HG03342 (cell line): Measurements from ENCODE around the gene MCM3AP.
"Not testable (repeated sequence)": the region's sequence is repeated elsewhere in the genome, so short reads cannot be mapped to it uniquely, and the experiment has no call there.

Source experiments
- ATAC-seq: cut with Tn5 transposase; IDR thresholded peaks from one replicate; pipeline ENCODE4 v1.9.1; 2021; ENCODE audit warnings: mild to moderate bottlenecking, moderate library complexity; ENCODE audit not compliant: unreplicated experiment

The MCM3AP gene

GRCh38 chr21:46312949-46313348 lies 27.5 kb upstream of the MCM3AP start:
- ATAC-seq: no peak

GRCh38 chr21:46311568-46311967 lies 26.2 kb upstream of the MCM3AP start:
- no peak for ATAC-seq

GRCh38 chr21:46310260-46310659 lies 24.8 kb upstream of the MCM3AP start:
- ATAC-seq: not testable (repeated sequence)

GRCh38 chr21:46308431-46308830 lies 23.0 kb upstream of the MCM3AP start:
- no peak for ATAC-seq

- no peak for ATAC-seq
These were observed 22.2 kb upstream of the MCM3AP start for GRCh38 chr21:46307625-46308024.

GRCh38 chr21:46304955-46305354 lies 19.5 kb upstream of the MCM3AP start:
- no peak for ATAC-seq

- no peak for ATAC-seq
These were observed 19.0 kb upstream of the MCM3AP start for GRCh38 chr21:46304437-46304836.

GRCh38 chr21:46301759-46302158 lies 16.3 kb upstream of the MCM3AP start:
- ATAC-seq: no peak

GRCh38 chr21:46299167-46299566 lies 13.8 kb upstream of the MCM3AP start:
- ATAC-seq: no peak

- no peak for ATAC-seq
These were observed 12.2 kb upstream of the MCM3AP start for GRCh38 chr21:46297338-46298271.

- no peak for ATAC-seq
These were observed 10.8 kb upstream of the MCM3AP start for GRCh38 chr21:46295996-46296752.

GRCh38 chr21:46295177-46295770 lies 9.9 kb upstream of the MCM3AP start:
- ATAC-seq: no peak

- ATAC-seq: no peak
These were observed 9.3 kb upstream of the MCM3AP start for GRCh38 chr21:46294647-46295176.

GRCh38 chr21:46291561-46291960 lies 6.2 kb upstream of the MCM3AP start:
- ATAC-seq: no peak

- ATAC-seq: no peak
These were observed 4.3 kb upstream of the MCM3AP start for GRCh38 chr21:46289655-46290179.

GRCh38 chr21:46287541-46287940 lies 2.1 kb upstream of the MCM3AP start:
- no peak for ATAC-seq

GRCh38 chr21:46286648-46287002 lies 1.2 kb upstream of the MCM3AP start:
- no peak for ATAC-seq

- ATAC-seq: peak; percentile 84
These were observed 593 bp upstream of the MCM3AP start, which contains the start of gene YBEY for GRCh38 chr21:46285761-46286647. TSS of gene YBEY (plus strand) at chr21:46286342. CDS start at chr21:46286914, 572 bp downstream.

- ATAC-seq: no peak
These were observed 678 bp downstream of the MCM3AP start for GRCh38 chr21:46284733-46285132.

GRCh38 chr21:46284077-46284644 lies 1.2 kb downstream of the MCM3AP start:
- no peak for ATAC-seq
